Endothelial cell of umbilical vein (primary cell): ENCODE results near the gene TSEN2. TPM values are rescaled to one million over a fixed set of nuclear protein-coding genes. Genes with fewer than 3 reads are reported as not detected.

Experiments used
- BruUV-seq: library from RNA; stranded (reverse); fragments of 400-500 nt; replicated peaks from 2 replicates; lab custom pipeline; 2021; lab: Mats Ljungman, UMichigan
- CTCF ChIA-PET: fragments of 300-600, 350-600 bp; sonication (Branson Sonifier 250); formaldehyde crosslinking; loops from one replicate; lab custom pipeline; 2021; ENCODE audit warnings: antibody characterized with exemption, inconsistent platforms; lab: Charles Lee
- POLR2A ChIA-PET: fragments of 300-600, 350-600 bp; sonication (Branson Sonifier 250); formaldehyde crosslinking; loops from one replicate; lab custom pipeline; 2021; ENCODE audit warnings: antibody characterized with exemption, inconsistent platforms; lab: Charles Lee
- DNase-seq: peaks from one replicate; pipeline ENCODE4 v3.0.0-alpha.2; 2011; ENCODE audit warnings: low read depth, low spot score
- FAIRE-seq: peaks from 2 replicates; lab custom pipeline; 2011; peaks lifted over from hg19 to GRCh38; lab: Jason Lieb, UNC
- H2AFZ ChIP-seq: 2 replicates; pipeline ENCODE4 v1.6.0; 2012; ENCODE audit warnings: low read depth, low read length, control low read depth, inconsistent platforms
- H3K27ac ChIP-seq: 2 replicates; pipeline ENCODE4 v1.5.1; 2011; ENCODE audit warnings: low read depth, mild to moderate bottlenecking, control low read depth, low read length, moderate library complexity; ENCODE audit not compliant: insufficient read depth
- H3K27me3 ChIP-seq, 2 experiments: 2 replicates each; pipeline versions ENCODE4 v1.6.0 to v1.6.1; 2011; ENCODE audit warnings: low read length in 2 of 2, mixed read lengths in 1 of 2; ENCODE audit not compliant: control insufficient read depth in 2 of 2, insufficient read depth in 2 of 2
- H3K36me3 ChIP-seq, 2 experiments: 2 replicates in 1 of 2; 3 replicates in 1 of 2; pipeline ENCODE4 v1.5.1; 2011; ENCODE audit warnings: low read length in 2 of 2, mild to moderate bottlenecking in 1 of 2, moderate library complexity in 1 of 2; ENCODE audit not compliant: control insufficient read depth in 2 of 2, insufficient read depth in 2 of 2; ENCODE audit errors: extremely low read depth in 1 of 2
- H3K4me1 ChIP-seq: 3 replicates; pipeline ENCODE4 v1.5.1; 2011; ENCODE audit warnings: mild to moderate bottlenecking, low read length; ENCODE audit not compliant: control insufficient read depth, insufficient read depth; ENCODE audit errors: extremely low read depth
- H3K4me2 ChIP-seq: 2 replicates; pipeline ENCODE4 v1.6.1; 2011; ENCODE audit warnings: low read length, control low read depth, mixed read lengths; ENCODE audit not compliant: insufficient read depth
- H3K4me3 ChIP-seq, 3 experiments: fragments of 200-600 bp in 1 of 3; sonication (generic), shearing (Covaris generic) in 1 of 3; replicated peaks in 1 of 3; 2 replicates each; pipeline ENCODE4 v1.5.1; 2011 to 2016; ENCODE audit warnings: control low read depth in 3 of 3, low read length in 3 of 3, mild to moderate bottlenecking in 2 of 3, inconsistent platforms in 1 of 3, low read depth in 1 of 3, moderate library complexity in 1 of 3; ENCODE audit not compliant: insufficient read depth in 1 of 3
- H3K79me2 ChIP-seq: 2 replicates; pipeline ENCODE4 v1.6.0; 2012; ENCODE audit warnings: low read length, inconsistent platforms; ENCODE audit not compliant: control insufficient read depth, insufficient read depth
- H3K9ac ChIP-seq: replicated peaks from 2 replicates; pipeline ENCODE3; 2011; ENCODE audit warnings: low read length, control low read depth; ENCODE audit not compliant: insufficient read depth; ENCODE audit errors: extremely low read depth
- H3K9me1 ChIP-seq: replicated peaks from 3 replicates; pipeline ENCODE4 v1.6.0; 2011; ENCODE audit warnings: mild to moderate bottlenecking, low read length; ENCODE audit not compliant: control insufficient read depth, insufficient read depth; ENCODE audit errors: extremely low read depth
- H3K9me3 ChIP-seq: replicated peaks from 2 replicates; pipeline ENCODE4 v1.5.1; 2012; ENCODE audit warnings: low read length, inconsistent platforms; ENCODE audit not compliant: control insufficient read depth, insufficient read depth
- H4K20me1 ChIP-seq: replicated peaks from 2 replicates; pipeline ENCODE3; 2011; ENCODE audit warnings: mild to moderate bottlenecking, low read length; ENCODE audit not compliant: control insufficient read depth, insufficient read depth; ENCODE audit errors: extremely low read depth
- CTCF ChIP-seq, 2 donors: IDR thresholded peaks; 1 replicate in 1 of 2; 2 replicates in 1 of 2; pipeline ENCODE4 v1.5.1; 2011; ENCODE audit warnings: low read length in 2 of 2, mild to moderate bottlenecking in 2 of 2, moderate library complexity in 2 of 2, control low read depth in 1 of 2, inconsistent platforms in 1 of 2, low read depth in 1 of 2; ENCODE audit not compliant: insufficient read depth in 1 of 2; ENCODE audit errors: extremely low read depth in 1 of 2
- EZH2 ChIP-seq: IDR thresholded peaks from 2 replicates; pipeline ENCODE4 v1.6.1; 2012; ENCODE audit warnings: borderline replicate concordance, low read depth, mild to moderate bottlenecking, moderate library complexity, low read length, inconsistent platforms; ENCODE audit not compliant: severe bottlenecking
- FOS ChIP-seq: IDR thresholded peaks from 2 replicates; pipeline ENCODE4 v1.6.1; 2011; ENCODE audit warnings: mild to moderate bottlenecking, low read length, moderate library complexity, borderline replicate concordance; ENCODE audit not compliant: insufficient read depth
- GATA2 ChIP-seq: IDR thresholded peaks from 2 replicates; pipeline ENCODE4 v1.7.0; 2011; ENCODE audit warnings: low read depth, mild to moderate bottlenecking, moderate library complexity, mixed read lengths, low read length; ENCODE audit not compliant: insufficient read length, insufficient read depth
- JUN ChIP-seq: IDR thresholded peaks from 2 replicates; pipeline ENCODE4 v1.6.1; 2011; ENCODE audit warnings: borderline replicate concordance, low read depth; ENCODE audit not compliant: insufficient read length, insufficient read depth
- MAX ChIP-seq: IDR thresholded peaks from 2 replicates; pipeline ENCODE4 v1.6.1; 2011; ENCODE audit not compliant: insufficient read depth, insufficient read length
- MYC ChIP-seq: IDR thresholded peaks from one replicate; pipeline ENCODE4 v1.6.1; 2011; ENCODE audit warnings: mild to moderate bottlenecking, low read depth, low read length
- POLR2A ChIP-seq: IDR thresholded peaks from 2 replicates; pipeline ENCODE4 v1.6.1; 2012; ENCODE audit warnings: low read depth, mild to moderate bottlenecking, control low read depth, low read length
- POLR2AphosphoS5 ChIP-seq: IDR thresholded peaks from 2 replicates; pipeline ENCODE4 v1.6.1; 2012; ENCODE audit warnings: low read depth, mild to moderate bottlenecking, control low read depth, low read length, moderate library complexity; ENCODE audit not compliant: insufficient read depth
- dilution Hi-C: fragments of 300-500 bp; cut with MboI; formaldehyde crosslinking; loops from one replicate; pipeline ENCODE4 v1.15.0; 2019; ENCODE audit warnings: low sequenced_read_pairs; ENCODE audit not compliant: extremely low pct_ligation_motif_present
- intact Hi-C: fragments of 100-400 bp; cut with micrococcal nuclease; formaldehyde crosslinking; loops from one replicate; pipeline ENCODE4 v1.10.0; 2022
- polyA plus RNA-seq, 4 experiments: library from polyadenylated mRNA; depleted of rRNA in 3 of 4; stranded (reverse) in 3 of 4; unstranded in 1 of 4; fragments of >200 nt; gene quantifications; 2 replicates each; pipeline versions ENCODE4 v1.2.1 to v1.2.3, GENCODE V29; 2011 to 2012; ENCODE audit warnings: missing spikeins in 1 of 4
- total RNA-seq: library from RNA; stranded (reverse); gene quantifications from 2 replicates; pipeline ENCODE4 v1.2.3, GENCODE V29; 2021

The TSEN2 gene
- total and polyA plus RNA-seq, 2 donors (not counting 3 experiments of a cell fraction or from before 2014, with no cell fraction given): 8.3 to 12.1 TPM

- BruUV-seq: no TSS peak
- H3K27ac ChIP-seq: no peak overlapping the region
Measured at GRCh38 chr3:12437221-12437605, 47.1 kb upstream of the TSEN2 start.

GRCh38 chr3:12437861-12438260 lies 46.4 kb upstream of the TSEN2 start:
- dilution Hi-C loops (no loop called here), intact Hi-C loops (no loop called here)
- Histone ChIP-seq H2AFZ (no peak overlapping the region), H4K20me1 (no peaks in the 10 kb centered on the region), H3K9ac (no peak overlapping the region), H3K27ac (no peak overlapping the region), H3K4me2 (no peak overlapping the region), H3K27me3 (peaks cover 5 to 6% of the 10 kb centered on the region in 2 experiments), H3K9me3 (no peaks in the 10 kb centered on the region), H3K79me2 (no peaks in the 10 kb centered on the region), H3K9me1 (no peaks in the 10 kb centered on the region), H3K4me3 (no peak overlapping the region), H3K4me1 (no peaks in the 10 kb centered on the region), H3K36me3 (no peaks in the 10 kb centered on the region)
- no TSS peak for BruUV-seq
- ChIA-PET POLR2A (no interaction called here), CTCF (interaction anchor here (1.1 kb wide), 1 partner anchor 11 kb away, joined by 4 read pairs; no protein-coding TSS in a partner anchor)
- DNase-seq (no peak), FAIRE-seq (no peak)
- TF ChIP-seq POLR2AphosphoS5 (no peak), MYC (no peak), MAX (no peak), GATA2 (no peak), CTCF (IDR thresholded peaks at IDR 0.05; ENCODE audit: extremely low read depth in 1 of 2, insufficient read depth in 1 of 2, low read depth in 1 of 2, low read length in 2 of 2) (no peak), FOS (no peak), JUN (no peak), POLR2A (no peak), EZH2 (no peak)

More at GRCh38 chr3:12437221-12437605, 47.1 kb upstream of the TSEN2 start:
- FAIRE-seq (no peak), DNase-seq (no peak)
- Histone ChIP-seq H2AFZ (no peak overlapping the region), H3K9ac (no peak overlapping the region), H3K79me2 (no peaks in the 10 kb centered on the region), H3K4me1 (no peaks in the 10 kb centered on the region), H3K4me3 (no peak overlapping the region), H3K4me2 (no peak overlapping the region), H3K27me3 (peaks cover 6 to 8% of the 10 kb centered on the region in 2 experiments), H3K9me1 (no peaks in the 10 kb centered on the region), H4K20me1 (no peaks in the 10 kb centered on the region), H3K9me3 (no peaks in the 10 kb centered on the region), H3K36me3 (no peaks in the 10 kb centered on the region)
- POLR2A ChIA-PET: no interaction called here
- intact Hi-C loops: no loop called here
- TF ChIP-seq CTCF (IDR thresholded peaks at IDR 0.05; ENCODE audit: extremely low read depth in 1 of 2, insufficient read depth in 1 of 2, low read depth in 1 of 2, low read length in 2 of 2) (no peak), POLR2AphosphoS5 (no peak), FOS (no peak)
- CTCF ChIA-PET: interaction anchor here (1.1 kb wide), 2 partner anchors 11 to 14 kb away, joined by 3 to 4 read pairs; no protein-coding TSS in a partner anchor
- dilution Hi-C loops: no loop called here
